GM13976 (cell line): ENCODE measurements around the gene MID1.

Experiments
- DNase-seq: peaks from one replicate; pipeline ENCODE4 v3.0.0; 2012; ENCODE audit warnings: low spot score
- CTCF ChIP-seq: IDR thresholded peaks from 2 replicates; pipeline ENCODE4 v1.5.1; 2012; ENCODE audit warnings: borderline replicate concordance, mild to moderate bottlenecking; ENCODE audit not compliant: insufficient read depth; ENCODE audit errors: extremely low read depth, missing control alignments, control extremely low read depth
- in situ Hi-C: fragments of 300-500 bp; cut with MboI; formaldehyde crosslinking; loops from one replicate; pipeline ENCODE4 v1.12.0; 2022; ENCODE audit warnings: low sequenced_read_pairs, mixed read lengths, inconsistent platforms; ENCODE audit not compliant: unreplicated experiment

The MID1 gene

GRCh38 chrX:10533696-10534365 is 86.6 kb downstream of the MID1 start:
- TF ChIP-seq CTCF, result no peak
- DNase-seq, result no peak
- in situ Hi-C loops, result no loop called here

DNA sequence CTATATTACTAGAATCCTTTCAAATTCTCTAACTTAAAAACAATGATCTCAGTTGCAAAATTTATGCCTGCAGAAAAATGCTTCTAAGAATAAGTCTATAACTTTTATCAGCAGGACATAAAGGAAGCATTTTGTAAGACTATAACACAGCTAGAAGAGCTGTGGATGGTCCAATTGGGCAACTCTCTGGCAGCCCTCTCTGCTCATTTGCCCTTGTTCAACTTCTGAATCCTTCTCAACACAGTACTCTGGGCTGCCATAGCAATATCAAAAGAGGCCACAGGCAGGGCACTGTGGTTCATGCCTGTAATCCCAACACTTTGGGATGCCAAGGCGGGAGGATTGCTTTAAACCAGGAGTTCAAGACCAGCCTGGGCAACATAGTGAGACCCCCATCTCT is 88.5 kb downstream of the MID1 start:
- in situ Hi-C loops, result no loop called here
- no peak for DNase-seq
- TF ChIP-seq CTCF, result no peak

GRCh38 chrX:10529344-10529743 is 91.0 kb downstream of the MID1 start:
- no peak for TF ChIP-seq CTCF
- DNase-seq, result no peak
- in situ Hi-C loops, result no loop called here

DNA sequence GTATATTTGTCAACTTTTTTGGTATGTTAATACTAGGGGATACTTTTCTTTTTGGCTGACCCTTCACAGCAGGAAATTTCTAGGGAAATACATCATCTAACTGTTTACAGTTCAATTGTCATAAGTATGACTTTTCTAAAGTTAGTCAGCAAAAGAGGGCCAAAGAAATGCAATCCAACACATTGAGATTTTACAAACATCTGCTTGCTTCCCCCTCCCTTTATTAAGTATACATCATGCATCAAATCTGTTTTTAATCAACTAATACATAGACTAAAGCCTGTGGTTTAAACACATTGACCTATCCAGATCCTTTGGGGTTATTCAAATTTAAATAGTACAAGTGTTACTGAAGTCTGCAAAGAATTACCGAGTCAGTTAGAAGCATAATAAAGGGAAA is 93.9 kb downstream of the MID1 start:
- no peak for TF ChIP-seq CTCF
- in situ Hi-C loops, result no loop called here
- no peak for DNase-seq

DNA sequence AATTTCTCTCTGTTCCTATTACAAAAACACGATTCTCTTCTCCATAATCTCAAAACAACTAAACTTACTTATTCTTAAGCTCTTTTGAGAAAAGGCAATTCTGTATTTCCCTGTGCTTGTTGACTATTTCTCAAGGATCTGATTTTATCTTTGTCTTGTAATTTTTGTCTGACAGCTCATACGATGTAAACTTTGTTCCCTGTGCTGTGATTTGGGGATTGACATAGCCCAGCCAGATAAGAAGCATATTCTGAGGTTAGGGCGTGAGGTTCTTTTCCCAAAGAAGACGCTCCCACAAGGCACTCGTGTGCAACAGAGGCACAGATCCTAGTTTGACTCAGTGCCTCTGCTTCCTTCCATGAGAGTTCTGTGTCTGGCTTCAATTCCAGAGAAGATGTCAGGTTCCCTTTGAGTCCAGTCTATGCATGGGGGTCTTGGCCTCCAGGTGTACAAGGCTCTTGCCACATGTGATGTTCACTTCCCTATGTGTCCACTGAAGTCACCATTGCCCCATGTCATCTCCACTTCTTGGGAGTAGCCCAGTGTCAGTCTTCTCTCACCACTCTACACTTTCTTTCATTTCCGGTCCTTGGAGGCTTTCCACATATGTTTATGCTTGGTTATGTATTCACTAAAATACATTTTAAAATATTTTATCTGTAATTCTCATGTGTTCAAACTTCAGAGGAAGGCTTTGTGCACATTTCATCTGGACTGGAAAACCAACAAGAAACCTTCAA is 94.8 kb downstream of the MID1 start:
- in situ Hi-C loops, result no loop called here
- DNase-seq, result no peak
- no peak for TF ChIP-seq CTCF

DNA sequence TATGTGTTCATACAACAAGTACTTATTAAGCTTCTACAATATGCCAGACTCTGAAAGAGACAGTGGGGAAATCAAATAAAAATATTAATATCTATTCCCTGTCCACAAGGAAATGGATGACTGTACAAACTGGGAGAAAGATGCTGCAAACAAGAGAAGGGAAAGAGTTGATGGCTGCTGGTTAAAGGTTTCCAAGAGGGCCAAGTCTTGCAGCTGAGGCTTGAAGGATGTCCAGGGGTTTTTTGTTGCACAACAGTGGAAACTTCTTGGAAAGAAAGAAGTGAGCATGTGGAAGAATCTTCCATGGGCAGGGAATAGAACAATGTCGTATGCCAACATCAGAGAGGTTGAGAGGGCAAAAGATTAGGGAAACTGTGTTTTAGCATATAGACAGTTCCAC is 95.8 kb downstream of the MID1 start:
- in situ Hi-C loops, result no loop called here
- no peak for TF ChIP-seq CTCF
- no peak for DNase-seq

- no peak for TF ChIP-seq CTCF
- no peak for DNase-seq
- in situ Hi-C loops, result no loop called here
Observed at GRCh38 chrX:10519761-10520160, 100.6 kb downstream of the MID1 start.
